IMR-90 (cell line): ENCODE measurements around the gene ZNHIT2. TPM values are rescaled to one million over a fixed set of nuclear protein-coding genes. Genes with fewer than 3 reads are reported as not detected.

ENCODE experiments used
- ATAC-seq: fragments of 200-7000 bp; cut with Tn5 transposase; 2 replicates; pipeline ENCODE4 v1.9.1; 2020; ENCODE audit warnings: low read depth, mild to moderate bottlenecking, moderate library complexity
- BruUV-seq: library from RNA; stranded (reverse); fragments of 400-500 nt; replicated peaks from 2 replicates; lab custom pipeline; 2021; lab: Mats Ljungman, UMichigan
- CTCF ChIA-PET: fragments of 300-600 bp; formaldehyde crosslinking; extraction: SDS; loops from one replicate; lab custom pipeline; 2021; ENCODE audit warnings: antibody characterized with exemption; lab: Yijun Ruan, JAX
- POLR2A ChIA-PET: fragments of 300-600 bp; sonication (Branson Sonifier 250); formaldehyde crosslinking; loops from one replicate; lab custom pipeline; 2022; ENCODE audit warnings: antibody characterized with exemption; ENCODE audit not compliant: unreplicated experiment; lab: Charles Lee
- DNase-seq: peaks from one replicate; pipeline ENCODE4 v3.0.0; 2013
- H2AFZ ChIP-seq: replicated peaks from 2 replicates; pipeline ENCODE3; 2013; ENCODE audit warnings: low read length, mild to moderate bottlenecking; ENCODE audit not compliant: poor library complexity
- H2AK5ac ChIP-seq: 2 replicates; pipeline ENCODE4 v1.6.1; 2013; ENCODE audit warnings: low read depth, low read length, inconsistent platforms
- H2AK9ac ChIP-seq: replicated peaks from 2 replicates; pipeline ENCODE3; 2013; ENCODE audit warnings: mild to moderate bottlenecking, low read depth, low read length, moderate library complexity; ENCODE audit not compliant: poor library complexity
- H2BK120ac ChIP-seq: 2 replicates; pipeline ENCODE4 v1.6.1; 2013; ENCODE audit warnings: low read depth, low read length, inconsistent platforms
- H2BK15ac ChIP-seq: 3 replicates; pipeline ENCODE4 v1.6.1; 2013; ENCODE audit warnings: low read depth, low read length, inconsistent platforms
- H2BK20ac ChIP-seq: 2 replicates; pipeline ENCODE4 v1.6.1; 2013; ENCODE audit warnings: low read depth, mild to moderate bottlenecking, inconsistent platforms, low read length, moderate library complexity
- H2BK5ac ChIP-seq: 2 replicates; pipeline ENCODE4 v1.6.1; 2013; ENCODE audit warnings: mild to moderate bottlenecking, low read depth, low read length, inconsistent platforms; ENCODE audit not compliant: poor library complexity, severe bottlenecking
- H3K14ac ChIP-seq: replicated peaks from 2 replicates; pipeline ENCODE4 v1.6.1; 2013; ENCODE audit warnings: low read depth, low read length, inconsistent platforms
- H3K18ac ChIP-seq: 2 replicates; pipeline ENCODE4 v1.6.1; 2013; ENCODE audit warnings: low read depth, low read length, control low read depth
- H3K23ac ChIP-seq: 2 replicates; pipeline ENCODE4 v1.6.1; 2013; ENCODE audit warnings: low read depth, low read length, inconsistent platforms
- H3K27ac ChIP-seq: 2 replicates; pipeline ENCODE4 v1.5.1; 2013; ENCODE audit warnings: mild to moderate bottlenecking, control low read depth, low read length; ENCODE audit not compliant: insufficient read depth
- H3K27me3 ChIP-seq: 2 replicates; pipeline ENCODE4 v1.6.1; 2013; ENCODE audit warnings: low read length; ENCODE audit not compliant: control insufficient read depth, insufficient read depth
- H3K36me3 ChIP-seq: 2 replicates; pipeline ENCODE4 v1.6.1; 2013; ENCODE audit warnings: low read length, mixed read lengths; ENCODE audit not compliant: control insufficient read depth, insufficient read depth
- H3K4ac ChIP-seq: 2 replicates; pipeline ENCODE4 v1.6.1; 2013; ENCODE audit warnings: low read depth, low read length, inconsistent platforms
- H3K4me1 ChIP-seq: 2 replicates; pipeline ENCODE4 v1.6.1; 2013; ENCODE audit warnings: low read length, mixed read lengths; ENCODE audit not compliant: control insufficient read depth, insufficient read depth
- H3K4me2 ChIP-seq: 2 replicates; pipeline ENCODE4 v1.6.1; 2013; ENCODE audit warnings: low read depth, mild to moderate bottlenecking, control low read depth, low read length, moderate library complexity
- H3K4me3 ChIP-seq: 2 replicates; pipeline ENCODE4 v1.5.1; 2013; ENCODE audit warnings: low read depth, mild to moderate bottlenecking, control low read depth, low read length, moderate library complexity; ENCODE audit not compliant: insufficient read depth
- H3K56ac ChIP-seq: 2 replicates; pipeline ENCODE4 v1.6.1; 2013; ENCODE audit warnings: low read length, inconsistent platforms; ENCODE audit not compliant: insufficient read depth; ENCODE audit errors: extremely low read depth
- H3K79me1 ChIP-seq, 2 experiments: 2 replicates each; pipeline ENCODE4 v1.6.1; 2013; ENCODE audit warnings: low read length in 2 of 2, inconsistent platforms in 1 of 2, low read depth in 1 of 2
- H3K9ac ChIP-seq: 2 replicates; pipeline ENCODE4 v1.6.1; 2013; ENCODE audit warnings: low read depth, low read length, control low read depth
- H3K9me1 ChIP-seq: 2 replicates; pipeline ENCODE4 v1.6.1; 2013; ENCODE audit warnings: low read length, inconsistent platforms; ENCODE audit not compliant: insufficient read depth
- H3K9me3 ChIP-seq: 2 replicates; pipeline ENCODE4 v1.6.1; 2013; ENCODE audit warnings: low read length; ENCODE audit not compliant: control insufficient read depth, insufficient read depth
- H4K20me1 ChIP-seq: 2 replicates; pipeline ENCODE4 v1.6.1; 2013; ENCODE audit warnings: low read length, inconsistent platforms; ENCODE audit not compliant: insufficient read depth
- H4K5ac ChIP-seq: 2 replicates; pipeline ENCODE4 v1.6.1; 2013; ENCODE audit warnings: mild to moderate bottlenecking, low read depth, low read length, control low read depth
- H4K8ac ChIP-seq, 2 experiments: 2 replicates each; pipeline ENCODE4 v1.6.1; 2013; ENCODE audit warnings: low read depth in 2 of 2, low read length in 2 of 2, control low read depth in 1 of 2, inconsistent platforms in 1 of 2
- H4K91ac ChIP-seq: 2 replicates; pipeline ENCODE4 v1.6.1; 2013; ENCODE audit warnings: low read depth, low read length, inconsistent platforms; ENCODE audit not compliant: insufficient read depth
- CEBPB ChIP-seq: IDR thresholded peaks from 2 replicates; pipeline ENCODE4 v1.6.1; 2012; ENCODE audit warnings: low read depth, low read length, improper control_type of control experiment
- ELK1 ChIP-seq: fragments of 150-350 bp; IDR thresholded peaks from 2 replicates; pipeline ENCODE4 v1.6.1; 2016; ENCODE audit warnings: low read depth, mild to moderate bottlenecking, low read length, moderate library complexity, borderline replicate concordance
- MAFK ChIP-seq: IDR thresholded peaks from 2 replicates; pipeline ENCODE4 v1.6.1; 2012; ENCODE audit warnings: low read depth, low read length, improper control_type of control experiment
- RFX5 ChIP-seq: IDR thresholded peaks from 2 replicates; pipeline ENCODE4 v1.8.0; 2012; ENCODE audit warnings: low read depth, mild to moderate bottlenecking, low read length, moderate library complexity
- WGBS, 2 experiments: methylation state at CpG; one replicate each; pipeline versions ENCODE4 v1.1.5 to v1.1.7; 2013; ENCODE audit warnings: missing lambda C conversion rate in 2 of 2; ENCODE audit not compliant: insufficient read length in 1 of 2; ENCODE audit errors: extremely low coverage in 2 of 2; 5-methylcytosine and 5-hydroxymethylcytosine counted together
- dilution Hi-C: fragments of 300-500 bp; cut with HindIII; formaldehyde crosslinking; loops from one replicate; pipeline ENCODE4 v1.14.3; 2018; ENCODE audit warnings: low sequenced_read_pairs; ENCODE audit not compliant: unreplicated experiment
- in situ Hi-C: fragments of 300-500 bp; cut with MboI; formaldehyde crosslinking; loops from 3 replicates; pipeline ENCODE4 v1.14.3; 2019; ENCODE audit warnings: low sequenced_read_pairs, inconsistent platforms, mixed read lengths
- intact Hi-C: fragments of 100-400 bp; cut with micrococcal nuclease; formaldehyde crosslinking; loops from 2 replicates; pipeline ENCODE4 v1.10.0; 2022
- polyA plus RNA-seq, 3 experiments: library from polyadenylated mRNA; depleted of rRNA; stranded (reverse); fragments of >200 nt; gene quantifications; 2 replicates each; pipeline ENCODE4 v1.2.3, GENCODE V29; 2012; ENCODE audit warnings: low replicate concordance in 1 of 3
- total RNA-seq: library from RNA; depleted of rRNA; stranded (reverse); fragments of >200 nt; gene quantifications from 2 replicates; pipeline ENCODE4 v1.2.3, GENCODE V29; 2012
- TF ChIP-seq, protein P1 (sequence below): fragments of 150-350 bp; IDR thresholded peaks from 2 replicates; pipeline ENCODE4 v1.6.1; 2017; ENCODE audit warnings: mild to moderate bottlenecking, antibody characterized with exemption, low read length, low read depth

ZNHIT2 gene
- total and polyA plus RNA-seq, 2 of the 4 experiments (the other 2 are of a cell fraction): 3.9 to 5.9 TPM

GRCh38 chr11:65083834-65084597 is 33.5 kb downstream of the ZNHIT2 start, which contains the start of the genes CDCA5 and ZFPL1 (continued):
- no peak for TF ChIP-seq RFX5

- peak overlapping the region; percentile 43 for H4K91ac ChIP-seq
- no peaks in the 10 kb centered on the region for H3K9me3 ChIP-seq
- no peaks in the 10 kb centered on the region; the same call in 1 of the 2 replicates for H3K9me1 ChIP-seq
- H4K8ac ChIP-seq: peak overlapping the region; percentile 33 to 48; a peak in 3 of 4 replicates
- no peak overlapping the region for H2BK20ac ChIP-seq
- peak overlapping the region; percentile 46 for H3K4ac ChIP-seq
- peak overlapping the region; percentile 70 for H3K56ac ChIP-seq
- WGBS, 2 experiments: 0% methylated on average over 6 of the region's 13 CpGs; no CpG with 5 or more reads in 1 of the 2 experiments
- no TSS peak for BruUV-seq
- H2BK15ac ChIP-seq: no peak overlapping the region
- no peak for TF ChIP-seq ELK1
- TF ChIP-seq, protein P1, sequence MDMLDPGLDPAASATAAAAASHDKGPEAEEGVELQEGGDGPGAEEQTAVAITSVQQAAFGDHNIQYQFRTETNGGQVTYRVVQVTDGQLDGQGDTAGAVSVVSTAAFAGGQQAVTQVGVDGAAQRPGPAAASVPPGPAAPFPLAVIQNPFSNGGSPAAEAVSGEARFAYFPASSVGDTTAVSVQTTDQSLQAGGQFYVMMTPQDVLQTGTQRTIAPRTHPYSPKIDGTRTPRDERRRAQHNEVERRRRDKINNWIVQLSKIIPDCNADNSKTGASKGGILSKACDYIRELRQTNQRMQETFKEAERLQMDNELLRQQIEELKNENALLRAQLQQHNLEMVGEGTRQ: no peak
- no peak for TF ChIP-seq CEBPB
- no peak for TF ChIP-seq RFX5
- no peak for TF ChIP-seq MAFK
- POLR2A ChIA-PET: no interaction called here
- no peak overlapping the region for H4K5ac ChIP-seq
- peak overlapping the region; percentile 62 for H2AK5ac ChIP-seq
- H4K20me1 ChIP-seq: no peaks in the 10 kb centered on the region; the same call in 1 of the 2 replicates
- in situ Hi-C loops: no loop called here
- no peak overlapping the region for H2BK5ac ChIP-seq
- CTCF ChIA-PET: no interaction called here
- H3K4me3 ChIP-seq: peak overlapping the region; percentile 89
- peak overlapping the region; percentile 60; the same call in 1 of the 2 replicates for H3K27ac ChIP-seq
- peak overlapping the region; percentile 90 for H3K4me2 ChIP-seq
- no peak overlapping the region for H3K18ac ChIP-seq
- peak overlapping the region; percentile 52; the same call in 1 of the 2 replicates for H3K9ac ChIP-seq
- no peak for DNase-seq
- no peak overlapping the region for H3K23ac ChIP-seq
- peak overlapping the region; percentile 91 for H2AK9ac ChIP-seq
- intact Hi-C loops: no loop called here
- H2BK120ac ChIP-seq: no peak overlapping the region
- H3K27me3 ChIP-seq: no peaks in the 10 kb centered on the region
- H3K14ac ChIP-seq: peak overlapping the region; percentile 28
- H3K36me3 ChIP-seq: peaks cover 23% of the 10 kb centered on the region
- dilution Hi-C loops: no loop called here
- peaks cover 46 to 68% of the 10 kb centered on the region in 2 experiments for H3K79me1 ChIP-seq
- H3K4me1 ChIP-seq: peaks cover 4% of the 10 kb centered on the region; the same call in 1 of the 2 replicates
- ATAC-seq: no peak
- H2AFZ ChIP-seq: peak overlapping the region; percentile 95
Observed at GRCh38 chr11:65083134-65083833, 34.2 kb downstream of the ZNHIT2 start.
